DND-41 (cell line): ENCODE measurements around the gene KRT4.

Source experiments
- CTCF ChIP-seq: IDR thresholded peaks from 2 replicates; pipeline ENCODE4 v1.5.1; 2012; ENCODE audit warnings: borderline replicate concordance, low read length, moderate library complexity, mild to moderate bottlenecking; ENCODE audit not compliant: poor library complexity, severe bottlenecking; ENCODE audit errors: extremely low read depth
- EZH2 ChIP-seq: IDR thresholded peaks from 3 replicates; pipeline ENCODE4 v1.6.1; 2012; ENCODE audit warnings: borderline replicate concordance, low read depth, mild to moderate bottlenecking, moderate library complexity, low read length, inconsistent platforms; ENCODE audit not compliant: severe bottlenecking

GRCh38 chr12:52815676-52816588, 2.0 kb upstream of the KRT4 start:
- TF ChIP-seq CTCF (no peak), EZH2 (no peak)
